NCI-H446 (cell line): ENCODE measurements around the gene CRISPLD2.
"Not testable (repeated sequence)": the region's sequence is repeated elsewhere in the genome, so short reads cannot be mapped to it uniquely, and the experiment has no call there.

ENCODE experiments used
- DNase-seq, 2 experiments: peaks; one replicate each; lab custom pipeline; 2025; lab: John Stamatoyannopoulos, UW

CRISPLD2 gene

GRCh38 chr16:84839956-84840355 is 20.2 kb downstream of the CRISPLD2 start:
- DNase-seq = no peak

DNA sequence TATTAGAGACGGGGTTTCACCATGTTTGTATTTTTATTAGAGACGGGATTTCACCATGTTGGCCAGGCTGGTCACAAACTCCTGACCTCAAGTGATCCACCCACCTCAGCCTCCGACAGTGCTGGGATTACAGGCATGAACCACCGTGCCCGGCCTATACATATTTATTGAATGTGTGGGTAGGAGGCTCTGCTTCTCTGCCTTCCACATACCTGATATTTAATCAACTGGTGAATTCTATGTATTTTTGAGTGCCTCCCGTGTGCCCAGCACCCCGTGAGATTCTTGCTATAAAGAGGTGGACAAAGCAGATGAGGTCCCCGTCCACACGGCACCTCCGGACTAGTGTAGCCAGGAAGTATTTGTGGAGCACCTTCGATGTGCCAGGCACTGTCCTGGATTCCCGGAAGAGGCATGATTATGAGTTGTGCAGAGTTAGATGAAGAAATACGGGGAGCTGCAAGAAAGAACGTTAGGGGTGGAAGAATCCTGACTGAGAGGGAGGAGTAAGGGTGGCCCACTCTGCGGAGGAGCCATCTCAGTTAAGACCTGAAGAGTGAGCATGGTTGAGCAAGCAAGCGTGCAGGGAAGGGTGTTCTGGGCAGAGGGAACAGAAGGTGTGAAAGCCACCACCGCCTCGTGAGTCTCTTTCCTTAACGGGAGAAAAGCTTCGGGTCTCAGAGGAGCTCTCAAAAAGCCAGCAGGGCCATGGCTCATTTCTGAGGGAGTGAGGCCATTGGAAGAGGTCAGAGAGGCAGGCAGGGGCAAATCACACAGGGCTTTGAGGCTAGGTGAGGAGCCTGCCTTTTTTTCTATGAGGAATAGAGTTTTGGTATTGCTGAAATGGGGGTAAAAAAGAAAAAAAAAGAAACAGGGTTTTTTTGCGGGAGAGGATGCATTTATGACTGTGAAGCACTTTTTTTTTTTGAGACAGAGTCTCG is 21.2 kb downstream of the CRISPLD2 start:
- no peak for DNase-seq

DNA sequence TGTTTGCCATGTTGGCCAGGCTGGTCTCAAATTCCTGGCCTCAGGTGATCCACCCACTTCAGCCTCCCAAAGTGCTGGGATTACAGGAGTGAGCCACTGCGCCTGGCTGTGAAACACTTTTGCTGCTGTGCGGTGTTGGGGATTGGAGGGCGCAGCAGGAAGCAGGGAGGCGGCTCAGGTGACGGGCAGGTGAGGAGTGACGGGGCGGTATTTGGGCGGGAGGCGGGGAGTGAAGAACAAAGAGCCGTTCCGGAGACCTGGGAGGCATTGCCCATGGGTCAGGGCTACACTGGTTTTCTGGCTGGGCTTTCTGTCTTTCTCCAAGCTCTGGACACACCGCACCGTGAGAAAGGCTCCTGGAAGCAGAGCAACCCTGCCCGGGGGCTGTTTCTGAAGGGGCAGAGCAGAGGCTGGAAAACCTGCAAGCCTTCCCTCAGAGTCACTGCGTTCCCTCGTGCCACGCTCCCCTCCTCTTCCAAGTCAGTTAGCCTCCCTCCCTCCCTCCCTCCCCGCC is 22.1 kb downstream of the CRISPLD2 start:
- DNase-seq = no peak

DNA sequence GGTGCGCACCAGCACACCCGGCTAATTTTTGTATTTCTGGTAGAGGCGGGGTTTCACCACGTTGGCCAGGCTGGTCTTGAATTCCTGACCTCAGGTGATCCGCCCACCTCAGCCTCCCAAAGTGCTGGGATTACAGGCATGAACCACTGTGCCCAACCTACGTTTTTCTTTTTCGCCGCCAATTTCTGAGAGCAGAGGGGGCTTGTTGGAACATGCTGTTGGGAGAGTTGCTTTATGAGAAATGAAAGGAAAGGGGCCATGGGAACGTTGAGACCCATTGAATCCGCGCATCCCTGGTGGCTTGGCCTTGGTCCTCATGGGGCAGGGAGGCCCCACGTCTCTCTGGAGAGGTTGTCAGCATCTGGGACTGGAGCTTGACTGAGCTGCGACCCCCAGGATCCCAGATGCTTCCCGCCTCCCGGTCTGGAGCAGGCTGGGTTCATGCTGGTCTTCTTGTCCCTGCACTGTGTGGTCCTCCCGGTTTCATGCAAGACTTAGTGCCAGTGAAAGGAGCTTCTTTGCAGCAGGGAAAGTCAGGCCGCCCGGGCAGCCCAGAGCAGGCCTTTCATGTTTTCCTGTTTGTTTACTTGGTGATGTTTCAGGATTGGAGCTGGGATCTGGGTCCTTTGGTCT is 22.8 kb downstream of the CRISPLD2 start:
- no peak for DNase-seq

GRCh38 chr16:84843149-84844048 is 23.6 kb downstream of the CRISPLD2 start:
- no peak for DNase-seq

GRCh38 chr16:84844049-84844350 is 24.2 kb downstream of the CRISPLD2 start:
- DNase-seq = peak in 1 of 2 experiments; percentile 34

DNA sequence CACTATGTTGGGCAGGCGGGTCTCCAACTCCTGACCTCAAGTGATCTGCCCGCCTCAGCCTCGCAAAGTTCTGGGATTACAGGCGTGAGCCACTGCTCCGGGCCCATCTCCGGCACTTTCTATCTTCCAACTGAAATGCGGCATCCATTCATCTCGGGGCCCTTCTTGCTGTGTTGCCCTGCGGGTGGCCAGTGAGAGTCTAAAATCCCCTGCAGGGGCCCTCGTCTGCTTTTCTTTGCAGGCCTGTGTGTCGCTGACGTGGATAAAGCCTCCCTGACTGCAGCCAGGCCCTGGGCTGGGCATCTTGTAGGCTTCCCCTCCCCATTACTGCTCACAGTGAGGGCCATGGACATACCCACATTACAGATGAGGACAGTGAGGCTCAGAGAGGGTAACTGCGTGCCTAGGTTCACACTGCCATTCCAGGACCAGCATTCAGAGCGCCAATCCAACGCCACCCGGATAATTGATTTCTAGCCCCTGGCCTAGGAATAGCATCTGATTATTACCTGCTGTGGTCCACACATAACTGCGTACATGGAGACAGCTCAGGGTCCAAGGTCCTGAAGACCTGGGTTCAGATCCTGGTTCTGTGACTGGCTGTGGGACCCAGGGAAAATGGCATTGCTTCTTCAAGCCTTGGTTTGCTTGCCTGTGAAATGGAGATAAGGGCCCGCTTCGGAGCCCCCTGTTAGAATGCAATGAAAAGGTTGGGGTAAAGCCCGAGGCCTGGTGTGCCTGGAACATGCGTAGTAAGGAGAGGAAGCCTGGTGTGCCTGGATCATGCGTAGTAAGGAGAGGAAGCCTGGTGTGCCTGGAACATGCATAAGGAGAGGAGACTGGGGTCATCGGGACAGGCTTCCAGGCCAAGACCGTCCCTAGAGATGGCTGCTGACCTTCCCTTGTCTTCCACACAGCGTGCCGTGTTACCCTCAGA is 25.0 kb downstream of the CRISPLD2 start:
- no peak for DNase-seq

DNA sequence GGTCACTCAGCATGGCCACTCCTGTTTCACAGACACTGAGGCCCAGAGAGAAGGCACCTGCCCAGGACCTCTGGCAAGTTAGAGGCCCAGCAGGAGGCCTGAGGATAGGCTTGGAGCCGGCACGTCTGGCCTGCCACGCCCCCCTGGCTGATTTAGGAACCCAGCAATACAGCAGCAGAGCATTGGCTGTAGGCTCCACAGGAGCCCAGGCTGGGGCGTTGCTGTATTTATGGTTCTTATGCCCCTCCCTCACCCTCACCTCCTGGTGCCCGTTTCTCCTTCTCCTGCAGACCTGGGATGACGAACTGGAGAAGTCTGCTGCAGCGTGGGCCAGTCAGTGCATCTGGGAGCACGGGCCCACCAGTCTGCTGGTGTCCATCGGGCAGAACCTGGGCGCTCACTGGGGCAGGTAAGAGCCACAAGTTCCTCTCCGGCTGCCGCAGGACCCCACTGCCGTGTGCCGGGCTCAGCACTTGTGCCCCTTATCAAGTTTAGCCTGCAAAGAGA is 25.8 kb downstream of the CRISPLD2 start:
- no peak for DNase-seq

DNA sequence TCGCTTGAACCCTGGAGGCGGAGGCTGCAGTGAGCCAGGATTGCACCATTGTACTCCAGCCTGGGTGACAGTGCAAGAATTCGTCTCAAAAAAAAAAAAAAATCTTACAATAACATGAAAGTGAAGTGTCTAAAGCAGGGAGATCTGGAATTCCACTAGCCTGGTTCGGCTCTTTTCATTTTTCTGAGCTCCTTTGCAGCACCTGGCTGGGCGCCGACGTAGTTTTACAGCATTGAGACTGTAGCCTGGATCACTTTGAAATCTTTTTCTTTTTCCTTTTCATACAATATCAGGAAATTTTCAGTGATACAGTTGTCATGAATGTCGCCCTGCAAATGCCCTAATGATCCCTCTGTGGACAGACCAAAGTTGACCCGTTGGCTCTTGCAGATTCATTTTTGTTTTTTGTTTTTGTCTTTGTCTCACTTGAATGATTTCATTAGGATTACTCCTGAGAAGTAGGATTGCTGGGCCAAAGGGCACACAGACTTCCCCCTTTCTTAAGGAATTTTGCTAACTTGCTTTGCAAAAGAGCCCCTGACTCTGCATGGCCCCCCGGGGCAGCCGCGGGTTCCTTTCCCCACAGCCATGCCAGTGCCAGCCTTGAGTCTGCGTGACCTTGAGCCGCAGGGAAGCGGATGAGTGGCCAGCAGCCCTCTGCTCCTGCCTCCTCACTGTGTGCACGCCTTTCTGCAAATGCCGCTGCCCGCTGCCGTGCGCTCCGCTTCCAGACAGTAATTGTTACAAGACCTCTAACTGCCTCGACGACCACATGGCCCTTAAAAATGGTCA is 28.0 kb downstream of the CRISPLD2 start:
- no peak for DNase-seq

- no peak for DNase-seq
Measured at GRCh38 chr16:84848986-84849634, 29.3 kb downstream of the CRISPLD2 start.

- DNase-seq = no peak
Measured at GRCh38 chr16:84849751-84850150, 30.0 kb downstream of the CRISPLD2 start.

GRCh38 chr16:84850714-84851113 is 30.9 kb downstream of the CRISPLD2 start:
- DNase-seq = no peak

GRCh38 chr16:84851192-84852127 is 31.7 kb downstream of the CRISPLD2 start:
- no peak for DNase-seq

GRCh38 chr16:84853534-84853933 is 33.7 kb downstream of the CRISPLD2 start:
- DNase-seq = no peak

DNA sequence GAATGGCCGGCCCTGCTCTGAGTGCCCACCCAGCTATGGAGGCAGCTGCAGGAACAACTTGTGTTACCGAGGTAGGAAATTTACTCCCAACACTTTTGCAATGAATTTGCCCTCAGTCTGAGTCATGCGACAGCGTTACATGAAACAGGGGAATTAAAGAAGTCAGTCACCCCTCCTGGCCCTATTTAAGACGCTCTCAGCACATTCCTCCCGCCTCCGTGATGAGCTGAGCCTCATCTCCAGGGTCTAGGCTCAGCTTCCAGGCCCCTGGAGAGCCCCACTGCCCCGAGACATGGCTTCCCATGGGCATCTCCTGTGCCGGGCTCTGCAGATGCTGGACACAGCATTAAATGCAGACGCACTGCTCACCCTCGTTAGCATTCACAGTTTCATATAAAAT is 35.0 kb downstream of the CRISPLD2 start:
- DNase-seq = no peak

DNA sequence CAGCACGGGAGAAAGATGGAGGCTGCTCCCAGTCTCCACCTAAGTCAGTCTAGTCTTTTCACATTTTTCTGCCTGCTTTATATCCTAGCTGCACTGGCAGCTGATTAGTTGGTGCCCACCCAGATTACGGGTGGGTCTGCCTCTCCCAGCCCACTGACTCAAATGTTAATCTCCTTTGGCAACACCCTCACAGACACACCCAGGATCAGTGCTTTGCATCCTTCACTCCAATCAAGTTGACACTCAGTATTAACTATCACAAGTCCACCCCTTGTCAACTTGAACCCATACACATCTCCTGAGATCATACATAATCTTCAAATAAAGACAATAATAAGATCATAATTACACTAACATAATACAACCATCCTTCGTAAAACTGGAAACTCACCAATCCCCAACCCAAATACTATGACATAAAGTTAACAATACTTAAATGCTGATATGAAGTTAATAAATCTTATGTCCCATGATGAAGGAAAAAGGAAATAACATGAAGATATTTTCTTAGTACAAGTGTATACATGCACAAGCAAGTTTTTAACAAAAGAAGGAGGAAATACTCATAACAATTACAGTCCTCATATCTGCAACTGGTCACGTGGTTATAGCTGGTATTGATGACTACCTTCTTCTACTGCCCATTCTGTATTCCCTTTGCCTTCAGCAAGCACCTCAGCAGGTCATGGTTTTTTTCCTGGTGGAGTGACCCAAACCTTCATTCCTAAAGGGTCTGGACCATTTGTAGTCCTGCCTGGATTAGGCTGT is 35.8 kb downstream of the CRISPLD2 start:
- not testable (repeated sequence) for DNase-seq

GRCh38 chr16:84856203-84856581 is 36.4 kb downstream of the CRISPLD2 start:
- DNase-seq = not testable (repeated sequence)

- DNase-seq = not testable (repeated sequence)
Measured at GRCh38 chr16:84856811-84857210, 37.0 kb downstream of the CRISPLD2 start.
